Measurements from ENCODE around the gene CNTNAP2.

The CNTNAP2 gene

GRCh38 chr7:148265896-148266295, 2149.3 kb downstream of the CNTNAP2 start:
- Histone ChIP-seq H3K27ac (ENCODE audit: low read depth, low read length) (no peak overlapping the region), H2AFZ (ENCODE audit: low read depth, low read length, severe bottlenecking) (no peak overlapping the region), H3K9me3 (ENCODE audit: insufficient read depth, low read length) (no peaks in the 10 kb centered on the region), H3K79me2 (ENCODE audit: insufficient read depth, low read length) (no peaks in the 10 kb centered on the region), H3K9ac (ENCODE audit: low read length) (no peak overlapping the region), H3F3A (ENCODE audit: insufficient read depth) (no peaks in the 10 kb centered on the region), H3K4me3 (ENCODE audit: insufficient read depth, low read length, poor library complexity, severe bottlenecking) (no peak overlapping the region), H3K27me3 (ENCODE audit: low read length) (no peaks in the 10 kb centered on the region), H3K9me2 (replicated peaks; ENCODE audit: insufficient read depth, low read length) (no peaks in the 10 kb centered on the region), H3K36me3 (ENCODE audit: low read length) (no peaks in the 10 kb centered on the region), H3K4me2 (ENCODE audit: low read depth, low read length, poor library complexity, severe bottlenecking) (no peak overlapping the region), H4K20me1 (ENCODE audit: low read depth, low read length) (no peaks in the 10 kb centered on the region)
- TF ChIP-seq EZH2phosphoT487 (conservative IDR thresholded peaks at IDR 0.05; ENCODE audit: low read length) (no peak), CTCF (IDR thresholded peaks at IDR 0.05; ENCODE audit: insufficient read depth, low read length, poor library complexity, severe bottlenecking) (no peak)

GRCh38 chr7:148266795-148267194, 2150.2 kb downstream of the CNTNAP2 start:
- Histone ChIP-seq H2AFZ (ENCODE audit: low read depth, low read length, severe bottlenecking) (no peak overlapping the region), H3K4me2 (ENCODE audit: low read depth, low read length, poor library complexity, severe bottlenecking) (no peak overlapping the region), H3K4me3 (ENCODE audit: insufficient read depth, low read length, poor library complexity, severe bottlenecking) (no peak overlapping the region), H3F3A (ENCODE audit: insufficient read depth) (no peaks in the 10 kb centered on the region), H4K20me1 (ENCODE audit: low read depth, low read length) (no peaks in the 10 kb centered on the region), H3K9me3 (ENCODE audit: insufficient read depth, low read length) (no peaks in the 10 kb centered on the region), H3K9me2 (replicated peaks; ENCODE audit: insufficient read depth, low read length) (no peaks in the 10 kb centered on the region), H3K27ac (ENCODE audit: low read depth, low read length) (no peak overlapping the region), H3K9ac (ENCODE audit: low read length) (no peak overlapping the region), H3K27me3 (ENCODE audit: low read length) (no peaks in the 10 kb centered on the region), H3K79me2 (ENCODE audit: insufficient read depth, low read length) (no peaks in the 10 kb centered on the region), H3K36me3 (ENCODE audit: low read length) (no peaks in the 10 kb centered on the region)
- TF ChIP-seq CTCF (IDR thresholded peaks at IDR 0.05; ENCODE audit: insufficient read depth, low read length, poor library complexity, severe bottlenecking) (no peak), EZH2phosphoT487 (conservative IDR thresholded peaks at IDR 0.05; ENCODE audit: low read length) (no peak)

- Histone ChIP-seq H3K27ac (ENCODE audit: low read depth, low read length) (no peak overlapping the region), H2AFZ (ENCODE audit: low read depth, low read length, severe bottlenecking) (no peak overlapping the region), H3F3A (ENCODE audit: insufficient read depth) (no peaks in the 10 kb centered on the region), H3K36me3 (ENCODE audit: low read length) (no peaks in the 10 kb centered on the region), H3K4me2 (ENCODE audit: low read depth, low read length, poor library complexity, severe bottlenecking) (no peak overlapping the region), H3K79me2 (ENCODE audit: insufficient read depth, low read length) (no peaks in the 10 kb centered on the region), H3K9me3 (ENCODE audit: insufficient read depth, low read length) (no peaks in the 10 kb centered on the region), H3K27me3 (ENCODE audit: low read length) (no peaks in the 10 kb centered on the region), H3K4me3 (ENCODE audit: insufficient read depth, low read length, poor library complexity, severe bottlenecking) (no peak overlapping the region), H3K9ac (ENCODE audit: low read length) (no peak overlapping the region), H4K20me1 (ENCODE audit: low read depth, low read length) (no peaks in the 10 kb centered on the region), H3K9me2 (replicated peaks; ENCODE audit: insufficient read depth, low read length) (no peaks in the 10 kb centered on the region)
- TF ChIP-seq EZH2phosphoT487 (conservative IDR thresholded peaks at IDR 0.05; ENCODE audit: low read length) = no peak
- TF ChIP-seq CTCF (IDR thresholded peaks at IDR 0.05; ENCODE audit: insufficient read depth, low read length, poor library complexity, severe bottlenecking) = no peak
Observed at GRCh38 chr7:148270576-148270975, 2154.0 kb downstream of the CNTNAP2 start.
